ENCODE results near the gene DNAJB1. TPM values are rescaled to one million over a fixed set of nuclear protein-coding genes. Genes with fewer than 3 reads are reported as not detected.

Gene DNAJB1
- total RNA-seq, 1 experiment from 2014 or later, result 77.7 TPM

DNA sequence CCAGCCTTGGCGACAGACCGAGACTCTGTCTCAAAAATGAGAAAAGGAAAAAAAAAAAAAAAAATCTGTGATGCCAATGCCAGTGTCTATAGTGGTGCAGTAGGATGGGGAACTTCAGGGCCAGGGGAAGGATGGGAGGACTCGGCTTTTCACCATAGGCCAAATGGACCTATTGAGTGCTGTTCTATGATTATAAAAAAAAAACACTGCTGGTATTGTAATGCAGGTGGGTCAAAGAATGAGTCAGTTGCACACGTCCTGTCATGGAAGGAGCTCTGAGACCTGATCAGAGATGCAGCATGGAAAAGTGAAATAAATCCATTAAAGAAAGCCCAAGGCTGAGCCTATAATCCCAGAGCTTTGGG lies 7.0 kb downstream of the DNAJB1 start:
- Mint-ChIP-seq H3K27ac (peak overlapping the region in 2 of 3 experiments; percentile 39 to 57; a peak in 3 of 7 replicates), H3K4me1 (peaks cover 8 to 14% of the 10 kb centered on the region in 2 experiments), H3K9me3 (no peaks in the 10 kb centered on the region), H3K27me3 (ENCODE audit: low read depth) (peaks cover 2% of the 10 kb centered on the region; the same call in 1 of the 2 replicates), H3K36me3 (ENCODE audit: insufficient read depth in 1 of 3, low read depth in 3 of 3) (peaks cover 18 to 27% (median 21%) of the 10 kb centered on the region in 3 experiments; a peak in 6 of 7 replicates), H3K4me3 (no peak overlapping the region; a peak in 2 of 5 replicates)
- H3K23me2 ChIP-seq (ENCODE audit: insufficient read length, low read depth, low read length, poor library complexity, severe bottlenecking), result no peaks in the 10 kb centered on the region
- no peak overlapping the region for H2BK120ac ChIP-seq (ENCODE audit: low read depth, low read length, poor library complexity, severe bottlenecking)
- H3K56ac ChIP-seq (ENCODE audit: insufficient read length, low read depth, low read length), result no peak overlapping the region
- no peak overlapping the region for H2AK5ac ChIP-seq (ENCODE audit: insufficient read length, low read length)
- no peak overlapping the region for H4K8ac ChIP-seq (replicated peaks; ENCODE audit: insufficient read length, low read depth, low read length)
- no CpG with 5 or more reads among the region's 4 CpGs for WGBS (ENCODE audit: extremely low coverage, insufficient read length, low lambda C conversion rate)
- no peak overlapping the region for H4K5ac ChIP-seq (ENCODE audit: insufficient read length, low read depth, low read length)
- peaks cover 4% of the 10 kb centered on the region; the same call in 1 of the 2 replicates for H3K79me2 ChIP-seq (ENCODE audit: insufficient read depth, low read length)
- no peaks in the 10 kb centered on the region for H3K9me3 ChIP-seq (ENCODE audit: control insufficient read depth, low read depth, low read length)
- H2BK5ac ChIP-seq (ENCODE audit: insufficient read length, low read length), result no peak overlapping the region
- no peaks in the 10 kb centered on the region for H3K27me3 ChIP-seq (ENCODE audit: insufficient read depth, low read length)
- H2BK20ac ChIP-seq (ENCODE audit: low read depth, low read length, poor library complexity, severe bottlenecking), result no peak overlapping the region
- H3K79me1 ChIP-seq (ENCODE audit: insufficient read depth, low read depth, low read length, poor library complexity, severe bottlenecking), result peaks cover 4% of the 10 kb centered on the region
- H3K23ac ChIP-seq (ENCODE audit: insufficient read length, low read depth, low read length), result no peak overlapping the region
- no peak overlapping the region for H3K4me2 ChIP-seq (ENCODE audit: insufficient read depth, insufficient read length, low read length)
- no peak overlapping the region for H3K9ac ChIP-seq (ENCODE audit: extremely low read depth, insufficient read length, low read length)
- no peak overlapping the region for H3K27ac ChIP-seq (ENCODE audit: insufficient read length, low read depth, low read length)
- no peak overlapping the region for H3K14ac ChIP-seq (ENCODE audit: insufficient read depth, low read length)
- H3K4ac ChIP-seq (ENCODE audit: low read depth, low read length), result no peak overlapping the region
- H2AFZ ChIP-seq (ENCODE audit: low read length), result no peak overlapping the region
- H4K20me1 ChIP-seq (ENCODE audit: control insufficient read depth, insufficient read depth, insufficient read length), result no peaks in the 10 kb centered on the region
- no peak overlapping the region for H2BK15ac ChIP-seq (ENCODE audit: low read depth, low read length)
- TF ChIP-seq, protein P1, sequence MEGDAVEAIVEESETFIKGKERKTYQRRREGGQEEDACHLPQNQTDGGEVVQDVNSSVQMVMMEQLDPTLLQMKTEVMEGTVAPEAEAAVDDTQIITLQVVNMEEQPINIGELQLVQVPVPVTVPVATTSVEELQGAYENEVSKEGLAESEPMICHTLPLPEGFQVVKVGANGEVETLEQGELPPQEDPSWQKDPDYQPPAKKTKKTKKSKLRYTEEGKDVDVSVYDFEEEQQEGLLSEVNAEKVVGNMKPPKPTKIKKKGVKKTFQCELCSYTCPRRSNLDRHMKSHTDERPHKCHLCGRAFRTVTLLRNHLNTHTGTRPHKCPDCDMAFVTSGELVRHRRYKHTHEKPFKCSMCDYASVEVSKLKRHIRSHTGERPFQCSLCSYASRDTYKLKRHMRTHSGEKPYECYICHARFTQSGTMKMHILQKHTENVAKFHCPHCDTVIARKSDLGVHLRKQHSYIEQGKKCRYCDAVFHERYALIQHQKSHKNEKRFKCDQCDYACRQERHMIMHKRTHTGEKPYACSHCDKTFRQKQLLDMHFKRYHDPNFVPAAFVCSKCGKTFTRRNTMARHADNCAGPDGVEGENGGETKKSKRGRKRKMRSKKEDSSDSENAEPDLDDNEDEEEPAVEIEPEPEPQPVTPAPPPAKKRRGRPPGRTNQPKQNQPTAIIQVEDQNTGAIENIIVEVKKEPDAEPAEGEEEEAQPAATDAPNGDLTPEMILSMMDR (conservative IDR thresholded peaks at IDR 0.05), result no peak
- DNase-seq, result no peak
- no peak overlapping the region for H3K18ac ChIP-seq (ENCODE audit: insufficient read length, low read depth, low read length)
- H3K4me1 ChIP-seq (ENCODE audit: insufficient read depth, low read length), result no peaks in the 10 kb centered on the region
- no peak overlapping the region for H3T11ph ChIP-seq (ENCODE audit: low read length)
- H2BK12ac ChIP-seq (ENCODE audit: insufficient read length, low read depth, low read length), result no peak overlapping the region
- no peak overlapping the region for H4K91ac ChIP-seq (ENCODE audit: insufficient read length, low read depth, low read length)

All from H9 (cell line).